Fibroblast of lung (primary cell): ENCODE measurements around the gene KNTC1.

Source experiments
- EZH2 ChIP-seq: IDR thresholded peaks from 2 replicates; pipeline ENCODE4 v1.5.1; 2012; ENCODE audit warnings: low read length, control low read depth, mild to moderate bottlenecking; ENCODE audit errors: missing control alignments
- TF ChIP-seq, protein P1 (sequence below), 2 donors: IDR thresholded peaks in 1 of 2; conservative IDR thresholded peaks in 1 of 2; 1 replicate in 1 of 2; 2 replicates in 1 of 2; pipeline ENCODE4 v1.5.1; 2011 to 2012; ENCODE audit warnings: low read length in 2 of 2, control low read depth in 1 of 2, inconsistent platforms in 1 of 2, low read depth in 1 of 2, mild to moderate bottlenecking in 1 of 2

DNA sequence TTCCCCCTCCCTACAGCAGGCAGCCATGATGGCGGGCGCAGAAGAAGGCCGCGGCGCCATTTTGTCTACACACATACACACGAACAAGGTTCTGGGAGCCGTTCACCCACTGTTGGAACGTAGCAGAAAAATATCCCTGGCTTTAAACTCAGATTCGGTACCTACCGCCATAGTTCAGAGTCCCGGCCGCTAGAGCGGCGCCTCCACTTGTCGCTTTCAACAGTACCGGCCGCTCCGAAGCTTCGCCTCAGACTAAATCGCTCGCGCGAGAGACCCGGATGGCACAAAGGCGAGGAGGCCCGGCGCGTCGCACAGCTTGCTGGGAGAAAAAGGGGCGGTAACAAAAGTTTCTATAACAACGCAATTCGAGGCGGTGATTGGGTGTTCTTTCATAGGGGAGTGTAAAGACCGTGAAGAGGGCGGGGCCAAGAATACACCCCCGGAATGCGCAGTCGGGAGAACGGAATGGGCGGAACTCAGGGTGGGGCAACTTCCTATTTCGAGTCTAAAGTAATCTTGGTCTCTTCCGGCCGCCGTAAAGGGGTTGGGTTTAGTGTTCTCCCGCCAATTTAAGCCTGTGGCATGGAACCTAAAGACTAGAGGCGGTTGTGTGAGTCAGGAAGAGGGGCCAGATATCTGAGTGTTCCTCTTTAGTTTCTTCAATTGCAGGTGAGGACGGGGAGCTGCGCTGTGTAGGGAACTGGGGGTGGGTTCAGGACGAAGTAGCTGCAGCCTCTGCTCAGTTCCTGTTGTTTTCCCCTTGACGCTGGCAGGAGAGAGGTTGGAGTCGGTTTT lies at the start of gene KNTC1, which contains the start of gene RSRC2:
- TF ChIP-seq, protein P1, sequence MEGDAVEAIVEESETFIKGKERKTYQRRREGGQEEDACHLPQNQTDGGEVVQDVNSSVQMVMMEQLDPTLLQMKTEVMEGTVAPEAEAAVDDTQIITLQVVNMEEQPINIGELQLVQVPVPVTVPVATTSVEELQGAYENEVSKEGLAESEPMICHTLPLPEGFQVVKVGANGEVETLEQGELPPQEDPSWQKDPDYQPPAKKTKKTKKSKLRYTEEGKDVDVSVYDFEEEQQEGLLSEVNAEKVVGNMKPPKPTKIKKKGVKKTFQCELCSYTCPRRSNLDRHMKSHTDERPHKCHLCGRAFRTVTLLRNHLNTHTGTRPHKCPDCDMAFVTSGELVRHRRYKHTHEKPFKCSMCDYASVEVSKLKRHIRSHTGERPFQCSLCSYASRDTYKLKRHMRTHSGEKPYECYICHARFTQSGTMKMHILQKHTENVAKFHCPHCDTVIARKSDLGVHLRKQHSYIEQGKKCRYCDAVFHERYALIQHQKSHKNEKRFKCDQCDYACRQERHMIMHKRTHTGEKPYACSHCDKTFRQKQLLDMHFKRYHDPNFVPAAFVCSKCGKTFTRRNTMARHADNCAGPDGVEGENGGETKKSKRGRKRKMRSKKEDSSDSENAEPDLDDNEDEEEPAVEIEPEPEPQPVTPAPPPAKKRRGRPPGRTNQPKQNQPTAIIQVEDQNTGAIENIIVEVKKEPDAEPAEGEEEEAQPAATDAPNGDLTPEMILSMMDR (conservative IDR thresholded peaks at IDR 0.05 in 1 of 2, IDR thresholded peaks at IDR 0.05 in 1 of 2; ENCODE audit: low read depth in 1 of 2, low read length in 2 of 2): no peak
- TF ChIP-seq EZH2: no peak
